ENCODE results near the gene DENND4A.

The DENND4A gene

DNA sequence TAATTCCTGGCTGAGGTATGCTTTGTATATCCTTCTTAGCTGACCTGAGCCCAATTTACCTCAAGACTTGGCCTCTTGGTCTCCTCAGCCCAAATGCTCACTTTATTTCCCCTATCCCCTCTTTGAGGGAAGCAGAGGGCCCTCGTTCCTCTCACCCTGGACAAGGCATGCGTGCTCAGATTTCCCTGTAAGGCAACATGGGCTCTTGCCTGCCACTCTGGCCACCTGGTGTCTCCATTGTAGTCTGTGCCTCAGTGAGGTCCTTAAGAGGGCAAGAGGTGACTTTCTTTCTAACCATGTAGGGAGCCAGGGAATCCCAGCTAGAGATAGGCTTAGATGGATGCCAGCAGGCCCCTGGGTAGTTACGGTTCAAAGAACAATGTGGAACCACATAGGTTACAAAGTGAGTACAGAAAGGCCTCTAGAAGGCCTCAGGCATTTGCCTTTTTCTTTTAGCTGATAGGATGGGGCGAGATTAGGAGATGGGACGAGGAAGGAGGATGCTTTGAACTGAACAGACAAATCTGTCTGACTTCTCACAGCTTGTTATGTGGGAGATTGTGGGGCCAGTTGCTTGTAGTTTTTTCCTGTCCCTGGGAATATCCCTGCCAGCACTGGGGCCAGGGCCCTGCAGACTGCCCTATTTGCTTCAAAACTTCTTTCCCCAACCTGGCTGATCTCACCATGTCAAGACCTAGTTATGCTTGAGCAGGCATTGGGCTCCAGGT is 180.0 kb downstream of the DENND4A start:
- no peak for TF ChIP-seq TCF4 (CRISPR knock-in tag; IDR thresholded peaks at IDR 0.05; ENCODE audit: borderline replicate concordance)
- TF ChIP-seq, protein P1, sequence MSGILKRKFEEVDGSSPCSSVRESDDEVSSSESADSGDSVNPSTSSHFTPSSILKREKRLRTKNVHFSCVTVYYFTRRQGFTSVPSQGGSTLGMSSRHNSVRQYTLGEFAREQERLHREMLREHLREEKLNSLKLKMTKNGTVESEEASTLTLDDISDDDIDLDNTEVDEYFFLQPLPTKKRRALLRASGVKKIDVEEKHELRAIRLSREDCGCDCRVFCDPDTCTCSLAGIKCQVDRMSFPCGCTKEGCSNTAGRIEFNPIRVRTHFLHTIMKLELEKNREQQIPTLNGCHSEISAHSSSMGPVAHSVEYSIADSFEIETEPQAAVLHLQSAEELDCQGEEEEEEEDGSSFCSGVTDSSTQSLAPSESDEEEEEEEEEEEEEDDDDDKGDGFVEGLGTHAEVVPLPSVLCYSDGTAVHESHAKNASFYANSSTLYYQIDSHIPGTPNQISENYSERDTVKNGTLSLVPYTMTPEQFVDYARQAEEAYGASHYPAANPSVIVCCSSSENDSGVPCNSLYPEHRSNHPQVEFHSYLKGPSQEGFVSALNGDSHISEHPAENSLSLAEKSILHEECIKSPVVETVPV (CRISPR knock-in tag; IDR thresholded peaks at IDR 0.05) = no peak
- no peak for TF ChIP-seq ZFP3 (CRISPR knock-in tag; IDR thresholded peaks at IDR 0.05)
- TF ChIP-seq TSHZ2 (CRISPR knock-in tag; IDR thresholded peaks at IDR 0.05) = no peak
- TF ChIP-seq GLIS3 (CRISPR knock-in tag; IDR thresholded peaks at IDR 0.05) = no peak
- no peak for TF ChIP-seq ESRRG (CRISPR knock-in tag; IDR thresholded peaks at IDR 0.05)
- TF ChIP-seq ZNF8 (CRISPR knock-in tag; IDR thresholded peaks at IDR 0.05) = no peak
- no peak for TF ChIP-seq ISL1 (CRISPR knock-in tag; IDR thresholded peaks at IDR 0.05)
- no peak for TF ChIP-seq RARB (CRISPR knock-in tag; IDR thresholded peaks at IDR 0.05)
- TF ChIP-seq PPARA (CRISPR knock-in tag; IDR thresholded peaks at IDR 0.05; ENCODE audit: borderline replicate concordance) = no peak
- TF ChIP-seq, protein P2, sequence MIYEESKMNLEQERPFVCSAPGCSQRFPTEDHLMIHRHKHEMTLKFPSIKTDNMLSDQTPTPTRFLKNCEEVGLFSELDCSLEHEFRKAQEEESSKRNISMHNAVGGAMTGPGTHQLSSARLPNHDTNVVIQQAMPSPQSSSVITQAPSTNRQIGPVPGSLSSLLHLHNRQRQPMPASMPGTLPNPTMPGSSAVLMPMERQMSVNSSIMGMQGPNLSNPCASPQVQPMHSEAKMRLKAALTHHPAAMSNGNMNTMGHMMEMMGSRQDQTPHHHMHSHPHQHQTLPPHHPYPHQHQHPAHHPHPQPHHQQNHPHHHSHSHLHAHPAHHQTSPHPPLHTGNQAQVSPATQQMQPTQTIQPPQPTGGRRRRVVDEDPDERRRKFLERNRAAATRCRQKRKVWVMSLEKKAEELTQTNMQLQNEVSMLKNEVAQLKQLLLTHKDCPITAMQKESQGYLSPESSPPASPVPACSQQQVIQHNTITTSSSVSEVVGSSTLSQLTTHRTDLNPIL (CRISPR knock-in tag; IDR thresholded peaks at IDR 0.05; ENCODE audit: low read depth) = no peak
- TF ChIP-seq ZNF70 (CRISPR knock-in tag; IDR thresholded peaks at IDR 0.05) = no peak
- ATAC-seq = no peak

GRCh38 chr15:65610871-65611718 is 181.0 kb downstream of the DENND4A start, which contains the start of gene INTS14:
INTS14 (minus strand) TSS chr15:65611131; CDS start chr15:65607380, 3,751 bp downstream.
- ATAC-seq = peak; percentile 100
- TF ChIP-seq TSHZ2 (CRISPR knock-in tag; IDR thresholded peaks at IDR 0.05) (peak; percentile 21; the same call in 1 of the 2 replicates), ZFP3 (CRISPR knock-in tag; IDR thresholded peaks at IDR 0.05) (0 out of 2 replicates have a peak, but pooled peaks have one; percentile 13), OSR1 (CRISPR knock-in tag; IDR thresholded peaks at IDR 0.05) (no peak), POU6F1 (CRISPR knock-in tag; IDR thresholded peaks at IDR 0.05; ENCODE audit: borderline replicate concordance, low read depth) (no peak), PPARA (CRISPR knock-in tag; IDR thresholded peaks at IDR 0.05; ENCODE audit: borderline replicate concordance) (no peak), ARNTL (CRISPR knock-in tag; IDR thresholded peaks at IDR 0.05; ENCODE audit: borderline replicate concordance, low read depth) (no peak), GLIS3 (CRISPR knock-in tag; IDR thresholded peaks at IDR 0.05) (0 out of 2 replicates have a peak, but pooled peaks have one; percentile 10), RARB (CRISPR knock-in tag; IDR thresholded peaks at IDR 0.05) (no peak), ESRRG (CRISPR knock-in tag; IDR thresholded peaks at IDR 0.05) (no peak), BACH2 (CRISPR knock-in tag; IDR thresholded peaks at IDR 0.05; ENCODE audit: borderline replicate concordance) (no peak), TCF4 (CRISPR knock-in tag; IDR thresholded peaks at IDR 0.05; ENCODE audit: borderline replicate concordance) (no peak), ZNF70 (CRISPR knock-in tag; IDR thresholded peaks at IDR 0.05) (no peak), ISL1 (CRISPR knock-in tag; IDR thresholded peaks at IDR 0.05) (no peak), ZNF8 (CRISPR knock-in tag; IDR thresholded peaks at IDR 0.05) (peak; percentile 18; the same call in 1 of the 2 replicates), ZFP30 (CRISPR knock-in tag; IDR thresholded peaks at IDR 0.05) (no peak), SNAI2 (CRISPR knock-in tag; IDR thresholded peaks at IDR 0.05) (no peak), TOX (CRISPR knock-in tag; IDR thresholded peaks at IDR 0.05; ENCODE audit: borderline replicate concordance) (no peak)
- TF ChIP-seq, protein P1 (CRISPR knock-in tag; IDR thresholded peaks at IDR 0.05) = no peak
- TF ChIP-seq, protein P2 (CRISPR knock-in tag; IDR thresholded peaks at IDR 0.05; ENCODE audit: low read depth) = no peak
- TF ChIP-seq, protein P3, sequence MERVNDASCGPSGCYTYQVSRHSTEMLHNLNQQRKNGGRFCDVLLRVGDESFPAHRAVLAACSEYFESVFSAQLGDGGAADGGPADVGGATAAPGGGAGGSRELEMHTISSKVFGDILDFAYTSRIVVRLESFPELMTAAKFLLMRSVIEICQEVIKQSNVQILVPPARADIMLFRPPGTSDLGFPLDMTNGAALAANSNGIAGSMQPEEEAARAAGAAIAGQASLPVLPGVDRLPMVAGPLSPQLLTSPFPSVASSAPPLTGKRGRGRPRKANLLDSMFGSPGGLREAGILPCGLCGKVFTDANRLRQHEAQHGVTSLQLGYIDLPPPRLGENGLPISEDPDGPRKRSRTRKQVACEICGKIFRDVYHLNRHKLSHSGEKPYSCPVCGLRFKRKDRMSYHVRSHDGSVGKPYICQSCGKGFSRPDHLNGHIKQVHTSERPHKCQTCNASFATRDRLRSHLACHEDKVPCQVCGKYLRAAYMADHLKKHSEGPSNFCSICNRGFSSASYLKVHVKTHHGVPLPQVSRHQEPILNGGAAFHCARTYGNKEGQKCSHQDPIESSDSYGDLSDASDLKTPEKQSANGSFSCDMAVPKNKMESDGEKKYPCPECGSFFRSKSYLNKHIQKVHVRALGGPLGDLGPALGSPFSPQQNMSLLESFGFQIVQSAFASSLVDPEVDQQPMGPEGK (CRISPR knock-in tag; IDR thresholded peaks at IDR 0.05; ENCODE audit: borderline replicate concordance) = no peak

Data from SK-N-SH treated with all-trans-retinoic acid at 6 μM for 48 hours (cell line).